T-helper 2 cell treated with Interferon-gamma antibody and Interleukin-4, amounts not matched to agents 100 ng/mL and 5 ng/mL, for 36 hours (primary cell): Measurements from ENCODE around the gene NDFIP1. TPM values are rescaled to one million over a fixed set of nuclear protein-coding genes. Genes with fewer than 3 reads are reported as not detected.

ENCODE experiments used
- intact Hi-C: fragments of 100-400 bp; cut with micrococcal nuclease; formaldehyde crosslinking; loops from one replicate; pipeline ENCODE4 v1.15.1; 2023
- total RNA-seq: library from RNA; stranded (reverse); gene quantifications from 2 replicates; pipeline ENCODE4 v1.2.3, GENCODE V29; 2022

The NDFIP1 gene
- total RNA-seq, 1 donor from 2014 or later = 58.2 TPM

DNA sequence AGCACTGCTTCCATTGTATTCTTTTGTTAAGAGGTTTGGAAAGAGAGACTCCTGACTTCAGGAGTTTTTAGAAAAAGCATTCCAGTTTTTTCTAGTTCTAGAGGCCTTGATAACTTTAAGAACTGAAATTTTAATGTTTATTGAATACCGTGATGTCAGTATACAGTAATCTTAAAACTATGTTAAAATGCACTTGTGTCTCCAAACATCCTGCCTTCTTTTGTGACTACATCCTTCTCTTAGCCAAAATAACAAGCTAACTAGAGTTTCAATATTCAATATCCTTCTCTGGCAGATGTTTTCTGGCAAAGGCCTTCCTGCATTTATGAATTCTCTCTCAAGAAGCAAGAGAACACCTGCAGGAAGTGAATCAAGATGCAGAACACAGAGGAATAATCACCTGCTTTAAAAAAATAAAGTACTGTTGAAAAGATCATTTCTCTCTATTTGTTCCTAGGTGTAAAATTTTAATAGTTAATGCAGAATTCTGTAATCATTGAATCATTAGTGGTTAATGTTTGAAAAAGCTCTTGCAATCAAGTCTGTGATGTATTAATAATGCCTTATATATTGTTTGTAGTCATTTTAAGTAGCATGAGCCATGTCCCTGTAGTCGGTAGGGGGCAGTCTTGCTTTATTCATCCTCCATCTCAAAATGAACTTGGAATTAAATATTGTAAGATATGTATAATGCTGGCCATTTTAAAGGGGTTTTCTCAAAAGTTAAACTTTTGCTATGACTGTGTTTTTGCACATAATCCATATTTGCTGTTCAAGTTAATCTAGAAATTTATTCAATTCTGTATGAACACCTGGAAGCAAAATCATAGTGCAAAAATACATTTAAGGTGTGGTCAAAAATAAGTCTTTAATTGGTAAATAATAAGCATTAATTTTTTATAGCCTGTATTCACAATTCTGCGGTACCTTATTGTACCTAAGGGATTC, 43.1 kb downstream of the NDFIP1 start:
- intact Hi-C loops = loop anchor here (1.0 to 5.0 kb wide), 4 partner anchors 281 to 547 kb away; no protein-coding TSS in a partner anchor

DNA sequence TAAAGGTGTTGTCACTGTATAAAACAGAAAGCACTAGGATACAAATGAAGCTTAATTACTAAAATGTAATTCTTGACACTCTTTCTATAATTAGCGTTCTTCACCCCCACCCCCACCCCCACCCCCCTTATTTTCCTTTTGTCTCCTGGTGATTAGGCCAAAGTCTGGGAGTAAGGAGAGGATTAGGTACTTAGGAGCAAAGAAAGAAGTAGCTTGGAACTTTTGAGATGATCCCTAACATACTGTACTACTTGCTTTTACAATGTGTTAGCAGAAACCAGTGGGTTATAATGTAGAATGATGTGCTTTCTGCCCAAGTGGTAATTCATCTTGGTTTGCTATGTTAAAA, 43.8 kb downstream of the NDFIP1 start:
- intact Hi-C loops = loop anchor here (1.0 to 5.0 kb wide), 4 partner anchors 280 to 546 kb away; no protein-coding TSS in a partner anchor

DNA sequence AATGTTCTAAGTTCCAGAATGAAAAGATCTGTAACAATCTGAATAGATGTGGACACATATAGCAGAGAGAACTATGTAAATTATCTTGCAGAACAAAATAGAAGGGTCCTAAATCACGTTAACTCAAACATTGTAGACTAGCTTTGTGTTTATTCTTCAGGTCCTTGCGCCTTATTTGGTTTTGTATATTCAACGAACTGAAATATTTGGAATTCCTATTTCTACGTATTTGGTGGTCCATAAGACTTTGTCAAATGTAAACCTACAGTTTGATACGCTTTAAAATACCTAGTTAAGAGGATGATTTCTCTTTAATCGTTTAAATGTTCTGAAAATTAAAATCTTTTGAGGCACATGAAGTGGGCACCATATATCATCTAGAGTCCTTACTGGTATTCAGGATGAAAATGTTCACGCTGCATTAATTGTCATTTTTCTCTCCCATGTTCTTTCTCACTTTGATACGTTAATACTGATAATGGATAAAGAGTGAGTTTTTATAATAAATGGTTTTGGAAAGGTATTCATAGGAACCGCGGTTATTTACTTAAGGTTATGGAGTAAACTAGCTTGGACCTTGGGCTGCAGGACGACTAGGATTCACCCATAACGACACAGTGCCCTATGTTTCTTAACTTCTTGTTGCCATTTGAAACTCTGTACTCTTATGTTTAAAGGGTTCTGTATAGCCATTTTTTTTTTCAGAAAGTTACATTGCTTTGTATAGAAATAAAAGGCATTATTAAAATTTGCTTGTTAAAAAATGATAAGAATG, 45.3 kb downstream of the NDFIP1 start:
- intact Hi-C loops = loop anchor here (2.0 to 5.0 kb wide), 2 partner anchors 278 to 545 kb away; no protein-coding TSS in a partner anchor

DNA sequence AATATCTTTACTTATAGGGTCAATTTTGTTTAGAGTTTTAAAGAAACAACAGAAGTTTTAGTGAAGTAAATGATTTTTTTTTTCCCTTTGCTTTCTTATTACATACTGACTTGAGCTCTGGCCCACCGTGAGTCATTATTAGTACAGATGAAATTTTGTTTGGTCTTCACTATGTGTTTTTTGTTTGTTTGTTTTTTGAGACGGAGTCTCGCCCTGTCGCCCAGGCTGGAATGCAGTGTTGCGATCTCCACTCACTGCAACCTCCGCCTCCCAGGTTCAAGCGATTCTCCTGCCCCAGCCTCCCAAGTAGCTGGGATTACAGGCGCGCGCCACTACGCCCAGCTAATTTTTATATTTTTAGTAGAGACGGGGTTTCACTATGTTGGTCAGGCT, 45.9 kb downstream of the NDFIP1 start:
- intact Hi-C loops = loop anchor here (5.0 kb wide), 1 partner anchor 278 kb away; no protein-coding TSS in a partner anchor

DNA sequence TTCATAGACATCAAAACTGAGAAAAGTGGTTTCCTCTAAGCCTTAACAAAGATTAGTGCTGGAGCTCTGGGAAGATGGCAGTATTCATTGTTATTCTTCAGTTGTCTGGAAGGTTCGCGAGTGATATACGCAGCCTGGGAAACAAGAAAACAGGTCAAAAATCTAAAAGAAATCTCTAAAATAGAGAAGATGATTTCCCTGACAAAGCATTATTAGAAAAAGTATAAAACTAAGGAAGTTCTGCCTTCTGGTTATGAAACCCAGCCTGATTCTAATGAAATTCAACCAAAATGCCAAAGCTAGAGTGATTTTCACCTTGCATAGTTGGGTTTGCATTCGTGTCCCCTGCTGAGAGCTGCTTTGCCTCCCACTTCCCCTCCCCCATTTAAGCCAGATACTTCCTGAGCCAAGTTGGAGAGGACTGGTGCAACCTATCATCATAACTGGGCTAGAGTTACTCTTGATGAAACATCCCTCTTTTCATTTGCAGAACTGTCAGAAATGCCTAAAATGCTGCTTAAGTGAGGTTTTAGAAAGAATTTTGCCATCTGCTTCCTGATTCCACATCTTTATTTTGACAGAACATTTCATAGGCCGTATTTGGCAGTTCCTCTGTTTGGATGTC, 48.4 kb downstream of the NDFIP1 start:
- intact Hi-C loops = no loop called here

DNA sequence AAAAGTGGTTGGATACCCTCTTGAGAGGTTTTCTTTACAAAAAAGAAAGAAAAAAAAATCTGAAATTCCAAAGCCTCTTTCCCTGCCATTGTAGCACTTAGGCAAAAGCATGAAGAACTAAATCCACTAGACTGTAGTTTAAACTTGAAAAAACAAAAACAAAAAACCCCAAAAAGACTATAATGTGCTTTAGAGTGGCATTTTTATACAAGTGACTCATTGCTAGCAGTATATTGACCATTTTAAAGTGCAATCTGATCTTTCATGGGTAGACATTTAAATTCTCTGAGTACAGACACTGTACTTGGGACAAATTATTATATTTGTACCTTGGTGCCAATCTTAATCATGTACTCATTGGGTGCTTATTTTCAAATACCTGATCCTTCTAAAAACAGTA, 50.8 kb downstream of the NDFIP1 start:
- intact Hi-C loops = no loop called here

GRCh38 chr5:142164315-142164714, 55.7 kb downstream of the NDFIP1 start:
- intact Hi-C loops = no loop called here

DNA sequence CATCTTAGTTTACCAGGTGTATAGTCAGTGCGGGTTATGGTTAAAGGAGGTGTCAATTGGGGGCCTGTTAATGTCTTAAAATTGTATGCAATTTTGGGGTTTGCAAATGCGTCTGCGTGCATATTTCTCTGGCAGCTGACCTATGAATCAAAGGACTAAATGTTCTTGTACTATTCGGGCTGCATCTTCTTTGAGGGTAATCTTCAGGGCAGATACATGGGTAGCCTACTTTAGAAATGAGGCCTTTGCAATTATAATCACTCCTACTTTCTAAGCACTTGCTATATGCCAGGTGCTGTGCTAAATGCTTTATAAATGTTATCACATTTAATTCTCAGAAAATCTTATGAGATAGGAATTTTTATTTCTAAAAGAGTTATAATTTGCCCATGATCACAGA, 58.2 kb downstream of the NDFIP1 start:
- intact Hi-C loops = no loop called here

DNA sequence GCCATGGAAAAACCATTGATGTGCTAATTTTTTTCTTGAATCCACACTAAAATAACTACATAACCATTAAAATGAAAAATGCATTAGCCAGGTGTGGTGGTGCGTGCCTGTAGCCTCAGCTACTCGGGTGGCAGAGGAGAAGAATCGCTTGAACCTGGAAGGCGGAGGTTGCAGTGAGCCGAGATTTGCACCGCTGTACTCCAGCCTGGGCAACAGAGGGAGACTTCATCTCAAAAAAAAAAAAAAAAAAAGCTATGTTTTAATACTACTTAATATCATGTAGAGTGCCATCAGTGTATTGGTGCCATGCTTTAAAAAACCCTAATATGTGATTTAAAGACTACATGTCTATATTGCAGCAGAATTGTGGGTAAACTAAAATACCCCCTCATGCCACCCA, 58.9 kb downstream of the NDFIP1 start:
- intact Hi-C loops = no loop called here

GRCh38 chr5:142168365-142168764, 59.8 kb downstream of the NDFIP1 start:
- intact Hi-C loops = no loop called here

- intact Hi-C loops = no loop called here
These were observed 61.8 kb downstream of the NDFIP1 start for GRCh38 chr5:142170254-142170953.

DNA sequence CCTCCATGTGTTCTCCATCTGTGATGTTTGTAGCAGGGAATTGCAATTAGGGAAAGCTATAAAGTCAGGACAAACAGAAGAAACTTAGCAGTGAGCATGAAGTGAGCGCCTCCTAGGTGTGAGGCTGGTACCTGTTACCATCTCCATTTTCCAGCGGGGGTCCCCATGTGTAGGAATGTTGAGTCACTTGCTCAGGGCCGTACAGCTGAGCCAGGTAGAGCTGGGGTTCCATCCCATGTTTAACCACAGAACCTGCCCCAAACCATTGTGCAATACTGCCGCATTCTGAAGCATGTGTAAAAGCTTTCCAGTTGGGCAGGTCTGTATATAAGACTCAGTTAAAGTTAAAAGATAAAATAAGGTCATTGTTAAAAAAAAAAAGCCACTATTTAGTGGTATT, 62.7 kb downstream of the NDFIP1 start:
- intact Hi-C loops = no loop called here

GRCh38 chr5:142175039-142175438, 66.5 kb downstream of the NDFIP1 start:
- intact Hi-C loops = no loop called here

- intact Hi-C loops = no loop called here
These were observed 67.0 kb downstream of the NDFIP1 start for GRCh38 chr5:142175461-142176142.

DNA sequence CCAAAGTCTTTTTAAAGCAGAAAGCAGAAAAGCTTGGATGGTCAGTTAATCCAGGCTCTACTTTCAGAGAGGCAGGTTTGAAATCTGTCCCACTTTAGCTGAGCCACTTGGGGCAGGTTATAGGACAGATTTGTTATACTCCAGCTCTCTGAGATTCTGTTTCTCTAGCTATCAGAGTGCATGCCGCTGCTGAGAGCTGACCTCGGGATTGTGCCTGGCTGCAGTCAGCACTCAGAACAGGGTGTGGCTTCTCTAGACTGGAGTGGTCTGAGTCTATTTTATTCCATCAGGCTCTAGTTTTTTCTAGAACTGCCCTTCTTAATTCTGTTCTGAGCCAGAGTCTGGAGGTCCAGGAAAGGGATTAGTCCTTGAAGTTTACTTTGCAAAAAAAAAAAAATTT, 67.7 kb downstream of the NDFIP1 start:
- intact Hi-C loops = no loop called here

DNA sequence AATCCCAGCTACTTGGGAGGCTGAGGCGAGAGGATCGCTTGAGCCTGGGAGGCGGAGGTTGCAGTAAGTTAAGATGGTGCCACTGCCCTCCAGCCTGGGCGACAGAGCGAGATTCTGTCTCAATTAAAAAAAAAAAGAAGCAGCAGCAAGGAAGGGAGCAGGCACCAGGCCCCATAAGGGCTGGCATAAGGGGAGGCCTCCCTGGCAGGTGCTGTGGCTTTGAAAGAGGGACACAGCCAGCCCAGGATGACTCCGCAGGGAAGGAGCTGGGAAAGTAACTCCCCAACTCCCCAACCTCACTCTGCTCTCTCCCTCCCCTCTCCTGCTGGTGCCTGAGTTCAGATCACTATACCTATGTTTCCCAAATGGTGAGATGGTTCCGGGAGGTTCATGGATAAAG, 70.1 kb downstream of the NDFIP1 start:
- intact Hi-C loops = no loop called here

GRCh38 chr5:142179776-142180387, 71.3 kb downstream of the NDFIP1 start:
- intact Hi-C loops = no loop called here

DNA sequence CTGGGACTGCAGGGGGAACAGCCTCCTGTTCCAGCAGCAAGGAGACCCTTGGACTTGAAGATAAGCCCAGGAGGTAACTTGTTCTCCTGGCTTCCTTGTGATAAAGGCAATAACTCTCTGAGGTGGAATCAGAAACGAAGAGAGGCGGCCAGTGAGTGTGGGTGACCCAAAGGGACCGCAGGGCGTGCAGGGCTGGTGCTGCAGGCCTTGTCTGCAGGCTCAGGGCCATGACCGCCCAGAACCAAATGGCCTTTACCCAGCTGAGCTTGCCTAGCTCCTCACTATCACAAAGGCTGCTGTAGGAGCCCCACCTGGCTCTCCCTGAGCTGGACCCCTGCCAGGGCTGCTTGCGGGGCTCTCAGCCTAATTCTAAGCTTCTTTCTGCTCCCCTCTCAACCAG, 72.5 kb downstream of the NDFIP1 start:
- intact Hi-C loops = no loop called here

DNA sequence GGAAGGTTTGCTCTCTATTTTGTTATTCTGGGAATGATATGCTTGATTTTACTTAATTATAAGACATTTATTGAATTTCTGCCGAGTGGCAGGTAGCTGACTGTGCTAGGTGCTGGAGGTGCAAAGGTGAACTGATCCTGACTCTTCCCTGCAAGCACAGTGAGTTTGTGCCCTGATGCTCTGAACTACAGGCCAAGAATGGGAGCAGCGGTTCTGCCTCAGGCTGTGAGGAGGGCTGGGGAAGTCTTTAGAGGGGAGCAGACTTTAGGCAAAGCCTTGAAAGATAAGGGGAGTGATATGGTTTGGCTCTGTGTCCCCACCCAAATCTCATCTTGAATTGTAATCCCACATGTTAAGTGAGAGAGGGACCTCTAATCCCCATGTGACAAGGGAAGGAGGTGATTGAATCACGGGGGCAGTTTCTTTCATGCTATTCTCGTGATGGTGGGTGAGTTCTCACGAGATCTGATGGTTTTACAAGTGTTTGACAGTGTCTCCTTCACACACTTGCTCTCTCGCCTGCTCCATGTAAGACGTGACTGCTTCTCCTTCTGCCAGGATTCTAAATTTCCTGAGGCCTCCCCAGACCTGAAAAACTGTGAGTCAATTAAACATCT, 73.1 kb downstream of the NDFIP1 start:
- intact Hi-C loops = no loop called here

GRCh38 chr5:142182840-142183239, 74.3 kb downstream of the NDFIP1 start:
- intact Hi-C loops = no loop called here
